ENCODE data around the gene CASKIN2. TPM values are rescaled to one million over a fixed set of nuclear protein-coding genes. Genes with fewer than 3 reads are reported as not detected.
A peak's percentile ranks its signal among the peaks of the same experiment; 100 is the strongest.

Gene CASKIN2
- total RNA-seq, 1 experiment from 2014 or later, result 19.2 TPM

DNA sequence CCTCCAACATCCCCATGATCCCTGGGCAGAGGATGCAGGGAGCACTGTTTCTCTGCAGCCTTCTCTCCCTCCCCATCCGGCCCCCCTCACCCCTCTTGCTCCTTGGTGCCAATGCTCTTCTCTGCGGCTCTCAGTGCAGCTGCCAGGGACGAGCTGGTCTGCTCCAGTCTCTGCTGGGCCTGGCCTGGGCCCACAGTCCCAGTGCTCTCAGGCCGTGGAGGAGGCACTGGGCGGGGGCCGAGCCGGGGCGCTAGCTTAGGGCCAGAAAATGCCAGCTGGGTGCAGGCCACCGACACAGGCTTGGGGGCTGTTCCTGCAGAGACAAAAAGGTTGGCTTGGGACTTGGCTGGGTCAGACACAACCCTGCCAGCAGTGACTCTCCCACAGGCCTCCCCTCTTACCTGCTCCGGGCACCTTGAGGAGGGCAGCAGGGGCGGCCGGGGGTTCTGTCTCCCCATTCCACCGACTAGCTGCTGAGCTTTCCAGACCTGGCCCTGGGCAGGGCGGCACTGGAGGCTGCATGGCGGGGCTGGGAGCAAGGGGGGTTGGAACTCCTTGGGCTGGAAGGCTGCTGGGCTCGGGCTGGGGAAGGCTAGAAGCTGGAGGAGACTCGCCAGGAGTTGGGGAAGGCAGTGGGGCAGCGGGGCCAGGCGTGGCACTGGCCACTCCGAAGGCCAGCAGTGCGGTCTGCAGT lies 13.8 kb downstream of the CASKIN2 start:
- POLR2A ChIA-PET, result interaction anchor here (0.7 kb wide), 1 partner anchor 198 kb away, joined by 3 read pairs; no protein-coding TSS in a partner anchor
- no peak for TF ChIP-seq CTCF (IDR thresholded peaks at IDR 0.05; ENCODE audit: unreplicated experiment)
- no peak for DNase-seq (ENCODE audit: unreplicated experiment)
- CTCF ChIA-PET, result interaction anchor here (0.6 to 1.4 kb wide), 3 partner anchors 13 to 38 kb away, joined by 3 to 5 read pairs (median 3); partner anchors contain the start of gene TSEN54
- no peak overlapping the region for H3K27ac Mint-ChIP-seq (ENCODE audit: low read depth, unreplicated experiment)
- no peaks in the 10 kb centered on the region for H3K27me3 Mint-ChIP-seq (ENCODE audit: insufficient read depth, unreplicated experiment)
- H3K9me3 Mint-ChIP-seq (ENCODE audit: unreplicated experiment), result no peaks in the 10 kb centered on the region
- BruUV-seq (replicated peaks), result no TSS peak
- intact Hi-C loops (cut with micrococcal nuclease), result no loop called here
- no peaks in the 10 kb centered on the region for H3K4me1 Mint-ChIP-seq (ENCODE audit: insufficient read depth, unreplicated experiment)
- H3K4me3 Mint-ChIP-seq (ENCODE audit: unreplicated experiment), result no peak overlapping the region
- peaks cover 32% of the 10 kb centered on the region for H3K36me3 Mint-ChIP-seq (ENCODE audit: insufficient read depth, unreplicated experiment)

GRCh38 chr17:75500419-75501216 lies 14.7 kb downstream of the CASKIN2 start:
- Mint-ChIP-seq H3K9me3 (ENCODE audit: unreplicated experiment) (no peaks in the 10 kb centered on the region), H3K36me3 (ENCODE audit: insufficient read depth, unreplicated experiment) (peaks cover 34% of the 10 kb centered on the region), H3K4me3 (ENCODE audit: unreplicated experiment) (no peak overlapping the region), H3K4me1 (ENCODE audit: insufficient read depth, unreplicated experiment) (no peaks in the 10 kb centered on the region), H3K27ac (ENCODE audit: low read depth, unreplicated experiment) (no peak overlapping the region), H3K27me3 (ENCODE audit: insufficient read depth, unreplicated experiment) (no peaks in the 10 kb centered on the region)
- POLR2A ChIA-PET, result interaction anchor here (0.7 kb wide), 1 partner anchor 197 kb away, joined by 3 read pairs; no protein-coding TSS in a partner anchor
- no peak for DNase-seq (ENCODE audit: unreplicated experiment)
- CTCF ChIA-PET, result interaction anchor here (0.6 to 1.4 kb wide), 3 partner anchors 14 to 37 kb away, joined by 3 to 5 read pairs (median 3); partner anchors contain the start of gene TSEN54
- intact Hi-C loops (cut with micrococcal nuclease), result no loop called here
- BruUV-seq (replicated peaks), result TSS peak; percentile 33
- TF ChIP-seq CTCF (IDR thresholded peaks at IDR 0.05; ENCODE audit: unreplicated experiment), result no peak

GRCh38 chr17:75499313-75500022 lies 15.9 kb downstream of the CASKIN2 start:
- intact Hi-C loops (cut with micrococcal nuclease), result no loop called here
- ChIA-PET POLR2A (interaction anchor here (0.7 to 0.8 kb wide), 3 partner anchors 9 to 240 kb away, joined by 3 read pairs; no protein-coding TSS in a partner anchor), CTCF (interaction anchor here (0.5 kb wide), 1 partner anchor 13 kb away, joined by 4 read pairs; no protein-coding TSS in a partner anchor)
- BruUV-seq (replicated peaks), result no TSS peak
- H3K36me3 Mint-ChIP-seq (ENCODE audit: insufficient read depth, unreplicated experiment), result peaks cover 31% of the 10 kb centered on the region
- no peak overlapping the region for H3K27ac Mint-ChIP-seq (ENCODE audit: low read depth, unreplicated experiment)
- TF ChIP-seq CTCF (IDR thresholded peaks at IDR 0.05; ENCODE audit: unreplicated experiment), result no peak
- H3K9me3 Mint-ChIP-seq (ENCODE audit: unreplicated experiment), result no peaks in the 10 kb centered on the region
- no peak overlapping the region for H3K4me3 Mint-ChIP-seq (ENCODE audit: unreplicated experiment)
- no peak for DNase-seq (ENCODE audit: unreplicated experiment)
- no peaks in the 10 kb centered on the region for H3K27me3 Mint-ChIP-seq (ENCODE audit: insufficient read depth, unreplicated experiment)
- H3K4me1 Mint-ChIP-seq (ENCODE audit: insufficient read depth, unreplicated experiment), result no peaks in the 10 kb centered on the region
